GM06990 (cell line): ENCODE results near the gene KRT6B.

Experiments
- DNase-seq: peaks from one replicate; pipeline ENCODE4 v3.0.0-alpha.2; 2011; ENCODE audit not compliant: insufficient read length; ENCODE audit errors: extremely low read depth
- H3K27me3 ChIP-seq: replicated peaks from 2 replicates; pipeline ENCODE4 v1.6.0; 2011; ENCODE audit warnings: low read length; ENCODE audit not compliant: control insufficient read depth, insufficient read depth
- H3K36me3 ChIP-seq: 2 replicates; pipeline ENCODE4 v1.5.1; 2011; ENCODE audit warnings: low read length; ENCODE audit not compliant: control insufficient read depth, insufficient read depth
- H3K4me3 ChIP-seq: replicated peaks from 2 replicates; pipeline ENCODE4 v1.5.1; 2011; ENCODE audit warnings: low read depth, mild to moderate bottlenecking, control low read depth, low read length
- CTCF ChIP-seq: IDR thresholded peaks from 2 replicates; pipeline ENCODE4 v1.5.1; 2011; ENCODE audit warnings: low read length, control low read depth, mild to moderate bottlenecking, inconsistent platforms; ENCODE audit not compliant: insufficient read depth, poor library complexity, severe bottlenecking

The KRT6B gene

GRCh38 chr12:52436000-52436827 is 15.7 kb downstream of the KRT6B start:
- no peak for DNase-seq
- TF ChIP-seq CTCF, result no peak
- Histone ChIP-seq H3K36me3 (no peaks in the 10 kb centered on the region), H3K27me3 (no peaks in the 10 kb centered on the region; the same call in 1 of the 2 replicates), H3K4me3 (no peak overlapping the region)

DNA sequence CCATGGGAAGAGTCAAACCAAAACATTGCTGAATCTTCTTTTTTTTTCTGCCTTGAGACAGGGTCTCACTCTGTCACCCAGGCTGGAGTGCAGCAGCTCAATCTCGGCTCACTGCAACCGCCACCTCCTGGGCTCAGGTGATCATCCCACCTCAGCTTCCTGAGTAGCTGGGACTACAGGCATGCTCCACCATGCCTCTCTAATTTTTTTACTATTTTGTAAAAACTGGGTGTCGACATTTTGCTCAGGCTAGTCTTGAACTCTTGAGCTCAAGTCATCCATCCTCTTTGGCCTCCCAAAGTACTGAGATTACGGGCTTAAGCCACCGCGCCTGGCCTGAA is 16.3 kb downstream of the KRT6B start:
- Histone ChIP-seq H3K27me3 (no peaks in the 10 kb centered on the region; the same call in 1 of the 2 replicates), H3K36me3 (no peaks in the 10 kb centered on the region), H3K4me3 (no peak overlapping the region)
- no peak for TF ChIP-seq CTCF
- no peak for DNase-seq

- no peak overlapping the region for H3K4me3 ChIP-seq
- no peaks in the 10 kb centered on the region; the same call in 1 of the 2 replicates for H3K27me3 ChIP-seq
- DNase-seq, result no peak
- no peaks in the 10 kb centered on the region for H3K36me3 ChIP-seq
- no peak for TF ChIP-seq CTCF
These were observed 17.0 kb downstream of the KRT6B start for GRCh38 chr12:52434760-52435530.

DNA sequence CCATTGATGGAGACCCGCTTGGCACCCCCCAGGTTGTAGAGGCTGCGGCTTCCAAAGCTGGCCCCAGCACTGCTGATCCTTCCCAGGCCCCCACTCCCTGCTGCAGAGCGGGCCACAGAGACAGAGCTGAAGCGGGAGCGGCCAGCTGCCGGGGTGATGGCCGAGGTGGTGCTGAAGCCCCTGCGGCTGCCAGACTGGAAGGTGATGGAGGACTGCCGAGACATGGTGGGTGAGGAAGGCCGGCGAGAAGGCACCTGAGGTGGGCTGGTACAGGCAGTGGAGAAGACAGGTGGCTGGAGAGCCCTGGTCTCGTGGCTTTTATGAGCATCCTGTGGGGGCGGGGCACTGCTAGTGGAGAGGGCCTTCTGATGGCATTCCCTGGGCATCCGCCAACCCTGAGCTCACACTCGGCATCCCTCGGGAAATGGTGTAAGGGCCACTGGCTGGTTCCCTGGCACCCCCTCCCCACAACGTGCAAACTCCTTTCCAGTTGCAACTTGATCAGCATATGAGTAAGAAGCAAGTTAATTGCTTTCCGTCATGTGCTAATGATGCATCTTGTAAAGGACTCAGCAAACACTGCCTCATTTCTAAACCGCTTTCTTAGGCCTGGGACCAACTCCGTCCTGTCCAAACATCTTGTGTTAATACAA is 17.7 kb downstream of the KRT6B start, which contains the start of gene KRT75:
Gene KRT75 (minus strand): TSS at position 291 of the 653 bp plus-strand sequence. CDS start 67 bp downstream, at position 224.
- no peaks in the 10 kb centered on the region for H3K36me3 ChIP-seq
- H3K27me3 ChIP-seq, result no peaks in the 10 kb centered on the region; the same call in 1 of the 2 replicates
- no peak for TF ChIP-seq CTCF
- DNase-seq, result no peak
- no peak within 1 kb of the TSS for H3K4me3 ChIP-seq

- no peak for TF ChIP-seq CTCF
- no peak for DNase-seq
- no peak overlapping the region for H3K4me3 ChIP-seq
- no peaks in the 10 kb centered on the region for H3K36me3 ChIP-seq
- H3K27me3 ChIP-seq, result no peaks in the 10 kb centered on the region; the same call in none of the 2 replicates
These were observed 18.4 kb downstream of the KRT6B start for GRCh38 chr12:52433501-52434080.
